HL-60 (cell line): ENCODE results near the gene ENOX1.

Experiments
- DNase-seq, 2 experiments: peaks; one replicate each; pipeline ENCODE4 v3.0.0-alpha.2; 2010 to 2020; ENCODE audit warnings: low read depth in 1 of 2, low spot score in 1 of 2
- H3K27ac ChIP-seq: fragments of 250-450 bp; sonication (Bioruptor Pico); replicated peaks from 2 replicates; pipeline ENCODE4 v1.5.1; 2020; ENCODE audit warnings: mild to moderate bottlenecking, moderate library complexity
- H3K27me3 ChIP-seq: fragments of 250-450 bp; sonication (Bioruptor Pico); 2 replicates; pipeline ENCODE4 v1.5.1; 2021; ENCODE audit warnings: mild to moderate bottlenecking, moderate library complexity; ENCODE audit not compliant: insufficient read depth, poor library complexity, severe bottlenecking
- H3K4me3 ChIP-seq: replicated peaks from 2 replicates; pipeline ENCODE4 v1.5.1; 2011; ENCODE audit warnings: mild to moderate bottlenecking, control low read depth, low read length; ENCODE audit not compliant: insufficient read depth
- GABPA ChIP-seq: IDR thresholded peaks from 2 replicates; pipeline ENCODE4 v1.6.1; 2012; ENCODE audit warnings: low read depth
- POLR2AphosphoS5 ChIP-seq: IDR thresholded peaks from 2 replicates; pipeline ENCODE4 v1.6.1; 2012; ENCODE audit warnings: low read depth
- SPI1 ChIP-seq: IDR thresholded peaks from 2 replicates; pipeline ENCODE4 v1.6.1; 2012; ENCODE audit warnings: low read depth, mild to moderate bottlenecking, borderline replicate concordance
- TF ChIP-seq, protein P1 (sequence below): IDR thresholded peaks from 2 replicates; pipeline ENCODE4 v1.6.1; 2012; ENCODE audit warnings: low read depth; ENCODE audit not compliant: insufficient replicate concordance
- TF ChIP-seq, protein P2 (sequence below): IDR thresholded peaks from one replicate; pipeline ENCODE4 v1.5.1; 2011; ENCODE audit warnings: low read length, control low read depth, inconsistent platforms; ENCODE audit not compliant: insufficient read depth

The ENOX1 gene

DNA sequence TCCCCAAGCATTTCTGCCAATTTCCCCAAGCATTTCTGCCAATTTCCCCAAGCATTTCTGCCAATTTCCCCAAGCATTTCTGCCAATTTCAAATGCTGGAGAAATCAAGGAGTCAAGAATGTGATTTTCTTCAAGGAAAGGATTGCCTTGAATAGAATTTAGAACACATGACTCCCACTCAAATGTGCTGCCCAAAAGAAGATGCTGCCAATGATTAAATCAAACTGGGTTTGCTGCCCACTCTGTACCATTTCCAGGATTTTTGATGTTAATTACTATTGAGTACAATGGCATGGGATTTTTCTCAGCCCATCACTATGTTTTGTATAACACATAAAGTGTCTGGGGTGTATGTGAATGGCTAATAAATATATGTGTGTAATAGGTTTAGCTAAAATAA, 21.9 kb upstream of the ENOX1 start:
- no peak overlapping the region for H3K4me3 ChIP-seq
- no peak overlapping the region for H3K27ac ChIP-seq
- no peak for TF ChIP-seq SPI1
- DNase-seq: no peak
- H3K27me3 ChIP-seq: no peaks in the 10 kb centered on the region

DNA sequence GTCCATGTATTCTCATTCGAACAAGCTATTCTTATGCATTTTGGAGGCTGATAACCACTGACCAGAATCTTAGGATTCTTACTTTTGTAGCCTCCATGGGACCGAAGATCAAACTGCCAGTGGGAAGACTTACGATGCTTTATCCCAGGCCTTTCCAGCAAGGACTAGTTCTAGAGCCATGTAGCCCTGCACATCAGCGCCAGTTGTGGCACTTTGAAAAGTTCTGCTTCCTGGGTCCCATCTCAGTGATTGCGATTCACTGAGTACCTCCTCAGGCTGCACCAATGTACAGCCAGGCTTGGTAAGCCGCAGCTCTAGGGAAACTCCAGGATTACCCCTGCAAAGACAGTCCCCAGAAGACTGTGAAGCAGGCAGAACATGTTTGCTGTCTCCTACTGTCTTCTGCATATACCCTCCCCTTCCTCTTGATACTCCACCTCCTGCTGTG, 18.9 kb upstream of the ENOX1 start:
- H3K27me3 ChIP-seq: no peaks in the 10 kb centered on the region
- no peak overlapping the region for H3K27ac ChIP-seq
- no peak overlapping the region for H3K4me3 ChIP-seq
- TF ChIP-seq, protein P1, sequence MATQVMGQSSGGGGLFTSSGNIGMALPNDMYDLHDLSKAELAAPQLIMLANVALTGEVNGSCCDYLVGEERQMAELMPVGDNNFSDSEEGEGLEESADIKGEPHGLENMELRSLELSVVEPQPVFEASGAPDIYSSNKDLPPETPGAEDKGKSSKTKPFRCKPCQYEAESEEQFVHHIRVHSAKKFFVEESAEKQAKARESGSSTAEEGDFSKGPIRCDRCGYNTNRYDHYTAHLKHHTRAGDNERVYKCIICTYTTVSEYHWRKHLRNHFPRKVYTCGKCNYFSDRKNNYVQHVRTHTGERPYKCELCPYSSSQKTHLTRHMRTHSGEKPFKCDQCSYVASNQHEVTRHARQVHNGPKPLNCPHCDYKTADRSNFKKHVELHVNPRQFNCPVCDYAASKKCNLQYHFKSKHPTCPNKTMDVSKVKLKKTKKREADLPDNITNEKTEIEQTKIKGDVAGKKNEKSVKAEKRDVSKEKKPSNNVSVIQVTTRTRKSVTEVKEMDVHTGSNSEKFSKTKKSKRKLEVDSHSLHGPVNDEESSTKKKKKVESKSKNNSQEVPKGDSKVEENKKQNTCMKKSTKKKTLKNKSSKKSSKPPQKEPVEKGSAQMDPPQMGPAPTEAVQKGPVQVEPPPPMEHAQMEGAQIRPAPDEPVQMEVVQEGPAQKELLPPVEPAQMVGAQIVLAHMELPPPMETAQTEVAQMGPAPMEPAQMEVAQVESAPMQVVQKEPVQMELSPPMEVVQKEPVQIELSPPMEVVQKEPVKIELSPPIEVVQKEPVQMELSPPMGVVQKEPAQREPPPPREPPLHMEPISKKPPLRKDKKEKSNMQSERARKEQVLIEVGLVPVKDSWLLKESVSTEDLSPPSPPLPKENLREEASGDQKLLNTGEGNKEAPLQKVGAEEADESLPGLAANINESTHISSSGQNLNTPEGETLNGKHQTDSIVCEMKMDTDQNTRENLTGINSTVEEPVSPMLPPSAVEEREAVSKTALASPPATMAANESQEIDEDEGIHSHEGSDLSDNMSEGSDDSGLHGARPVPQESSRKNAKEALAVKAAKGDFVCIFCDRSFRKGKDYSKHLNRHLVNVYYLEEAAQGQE: no peak
- TF ChIP-seq SPI1: no peak
- no peak for TF ChIP-seq GABPA
- TF ChIP-seq, protein P2, sequence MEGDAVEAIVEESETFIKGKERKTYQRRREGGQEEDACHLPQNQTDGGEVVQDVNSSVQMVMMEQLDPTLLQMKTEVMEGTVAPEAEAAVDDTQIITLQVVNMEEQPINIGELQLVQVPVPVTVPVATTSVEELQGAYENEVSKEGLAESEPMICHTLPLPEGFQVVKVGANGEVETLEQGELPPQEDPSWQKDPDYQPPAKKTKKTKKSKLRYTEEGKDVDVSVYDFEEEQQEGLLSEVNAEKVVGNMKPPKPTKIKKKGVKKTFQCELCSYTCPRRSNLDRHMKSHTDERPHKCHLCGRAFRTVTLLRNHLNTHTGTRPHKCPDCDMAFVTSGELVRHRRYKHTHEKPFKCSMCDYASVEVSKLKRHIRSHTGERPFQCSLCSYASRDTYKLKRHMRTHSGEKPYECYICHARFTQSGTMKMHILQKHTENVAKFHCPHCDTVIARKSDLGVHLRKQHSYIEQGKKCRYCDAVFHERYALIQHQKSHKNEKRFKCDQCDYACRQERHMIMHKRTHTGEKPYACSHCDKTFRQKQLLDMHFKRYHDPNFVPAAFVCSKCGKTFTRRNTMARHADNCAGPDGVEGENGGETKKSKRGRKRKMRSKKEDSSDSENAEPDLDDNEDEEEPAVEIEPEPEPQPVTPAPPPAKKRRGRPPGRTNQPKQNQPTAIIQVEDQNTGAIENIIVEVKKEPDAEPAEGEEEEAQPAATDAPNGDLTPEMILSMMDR: no peak
- no peak for TF ChIP-seq POLR2AphosphoS5
- DNase-seq: no peak

DNA sequence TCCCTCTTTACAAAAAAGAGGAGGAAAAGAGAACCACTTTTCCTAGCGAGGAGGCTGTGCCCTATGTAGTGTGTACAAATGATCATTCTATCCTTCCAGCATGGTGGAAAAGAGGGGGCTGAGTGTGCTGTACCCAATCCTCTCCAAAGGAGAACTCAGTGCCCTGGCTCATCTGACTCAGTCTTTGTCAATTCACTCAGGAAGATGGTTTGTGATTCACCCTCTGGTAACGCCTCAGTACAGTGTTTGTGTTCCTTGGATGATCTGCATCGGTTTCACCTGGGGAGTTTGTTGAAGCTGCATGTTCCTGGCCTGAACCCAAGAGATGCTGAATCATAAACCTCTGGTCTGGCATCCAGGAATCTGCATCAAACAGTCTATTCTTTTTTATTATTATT, 18.3 kb upstream of the ENOX1 start:
- TF ChIP-seq, protein P2: no peak
- TF ChIP-seq SPI1 (no peak), POLR2AphosphoS5 (no peak), GABPA (no peak)
- TF ChIP-seq, protein P1: no peak
- DNase-seq: no peak
- Histone ChIP-seq H3K27me3 (no peaks in the 10 kb centered on the region), H3K27ac (no peak overlapping the region), H3K4me3 (no peak overlapping the region)

DNA sequence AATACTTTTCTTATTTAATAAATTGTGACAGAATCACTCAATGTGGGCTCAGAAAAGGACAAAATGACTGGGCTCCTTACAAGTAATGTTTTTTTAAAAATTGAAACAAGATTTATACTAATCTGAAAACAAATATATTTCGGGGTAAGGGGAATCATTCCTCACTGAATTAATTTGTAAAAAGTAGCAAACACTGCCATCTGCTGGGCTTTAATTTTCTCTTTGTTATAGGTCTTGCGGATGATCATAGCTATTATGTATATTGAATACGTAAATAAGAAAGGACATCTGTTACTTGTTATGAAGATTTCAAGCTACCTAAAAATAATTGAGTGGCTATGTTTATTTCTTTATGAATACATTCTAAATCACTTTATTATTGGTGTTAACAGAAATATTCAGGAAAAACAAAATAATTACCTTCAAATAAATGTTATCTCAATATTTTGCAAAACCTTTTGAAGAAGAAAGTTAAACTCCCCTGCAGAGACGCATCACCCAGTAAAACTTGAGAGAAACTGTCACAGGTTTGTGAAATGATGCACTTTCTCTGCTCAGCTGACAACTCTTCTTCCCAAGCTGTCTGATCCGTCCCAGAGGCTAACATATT, 17.8 kb upstream of the ENOX1 start:
- Histone ChIP-seq H3K4me3 (no peak overlapping the region), H3K27me3 (no peaks in the 10 kb centered on the region), H3K27ac (no peak overlapping the region)
- TF ChIP-seq, protein P2: peak; percentile 7
- TF ChIP-seq SPI1 (no peak), POLR2AphosphoS5 (no peak), GABPA (no peak)
- TF ChIP-seq, protein P1: no peak
- peak in 1 of 2 experiments; percentile 32 for DNase-seq
